ENCODE results near the gene PARP6. TPM values are rescaled to one million over a fixed set of nuclear protein-coding genes. Genes with fewer than 3 reads are reported as not detected.

Gene PARP6
- total and polyA plus RNA-seq, 2 donors (not counting 1 experiment from before 2014, with no cell fraction given), result 118 to 134 TPM

DNA sequence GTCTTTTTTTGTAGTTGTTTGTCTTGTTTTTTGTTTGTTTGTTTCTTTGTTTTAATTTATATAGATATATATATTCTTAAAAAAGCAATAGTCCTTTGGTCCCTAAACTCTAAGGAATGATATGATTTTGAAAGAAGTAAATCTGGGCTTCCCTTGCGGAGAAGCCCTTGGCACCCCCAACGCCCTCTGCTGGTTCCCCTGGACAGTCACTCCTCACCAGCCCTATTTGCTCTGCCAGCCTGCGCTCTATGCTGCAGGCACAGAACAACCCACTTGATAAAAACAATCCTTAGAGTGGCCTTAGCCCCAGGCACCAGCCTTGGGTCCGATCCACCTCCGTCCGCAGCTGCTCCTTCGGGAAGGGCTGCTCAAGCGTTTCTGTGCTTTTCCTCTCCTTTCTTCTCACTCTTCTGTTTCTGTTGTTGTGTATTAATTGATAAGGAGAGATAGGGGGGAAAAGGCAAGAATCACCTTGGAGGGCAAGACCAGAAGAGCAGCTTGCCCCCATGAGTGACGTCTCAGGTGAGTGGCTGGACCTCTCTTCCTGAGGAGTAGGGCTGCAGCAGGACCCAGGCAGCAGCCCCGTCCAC is 13.7 kb upstream of the PARP6 start:
- H3K9me3 ChIP-seq (ENCODE audit: control extremely low read depth in 1 of 3, control insufficient read depth in 2 of 3, insufficient read depth in 1 of 3, low read length in 2 of 3), result no peaks in the 10 kb centered on the region
- no peak overlapping the region for H3K4me3 ChIP-seq (ENCODE audit: control extremely low read depth in 1 of 5, extremely low read depth in 1 of 5, insufficient read depth in 1 of 5, low read depth in 2 of 5, low read length in 4 of 5)
- Mint-ChIP-seq H3K4me1 (no peaks in the 10 kb centered on the region), H3K27me3 (no peaks in the 10 kb centered on the region), H3K4me3 (no peak overlapping the region), H3K9me3 (ENCODE audit: insufficient read depth) (no peaks in the 10 kb centered on the region), H3K27ac (no peak overlapping the region)
- no peaks in the 10 kb centered on the region for H3K36me3 ChIP-seq (replicated peaks in 1 of 2; ENCODE audit: control extremely low read depth in 1 of 2, control insufficient read depth in 1 of 2, extremely low read depth in 1 of 2, insufficient read depth in 2 of 2, low read length in 1 of 2)
- H4K20me1 ChIP-seq (ENCODE audit: control insufficient read depth, insufficient read depth, low read length, poor library complexity, severe bottlenecking), result no peaks in the 10 kb centered on the region
- intact Hi-C loops (cut with micrococcal nuclease), result no loop called here
- peak; percentile 58 for ATAC-seq (ENCODE audit: low read depth)
- peak; percentile 61 for DNase-seq
- H3K79me2 ChIP-seq (ENCODE audit: control insufficient read depth, insufficient read depth, low read length), result no peaks in the 10 kb centered on the region
- H3K27me3 ChIP-seq (replicated peaks in 1 of 4; ENCODE audit: control extremely low read depth in 1 of 4, control insufficient read depth in 3 of 4, insufficient read depth in 4 of 4, low read length in 3 of 4), result no peaks in the 10 kb centered on the region
- CTCF ChIA-PET, result interaction anchor here (0.9 to 8.5 kb wide), 6 partner anchors 11 to 89 kb away, joined by 3 to 137 read pairs (median 5); partner anchors contain the start of gene GRAMD2A
- 70% methylated on average over 4 of the region's 10 CpGs for WGBS (ENCODE audit: insufficient coverage)
- H3K9ac ChIP-seq (ENCODE audit: low read length), result no peak overlapping the region
- H2AFZ ChIP-seq (ENCODE audit: insufficient read depth, low read depth, low read length, poor library complexity, severe bottlenecking), result no peak overlapping the region
- no peak overlapping the region for H3K27ac ChIP-seq (ENCODE audit: low read length in 2 of 2)
- H3K4me1 ChIP-seq (ENCODE audit: control insufficient read depth in 2 of 2, insufficient read depth in 2 of 2, low read length in 2 of 2), result no peaks in the 10 kb centered on the region
- no peak overlapping the region for H3K4me2 ChIP-seq (replicated peaks; ENCODE audit: low read depth, low read length, poor library complexity, severe bottlenecking)
- POLR2A ChIA-PET, result interaction anchor here (0.6 kb wide), 1 partner anchor 59 kb away, joined by 3 read pairs; no protein-coding TSS in a partner anchor
- TF ChIP-seq, protein P1, sequence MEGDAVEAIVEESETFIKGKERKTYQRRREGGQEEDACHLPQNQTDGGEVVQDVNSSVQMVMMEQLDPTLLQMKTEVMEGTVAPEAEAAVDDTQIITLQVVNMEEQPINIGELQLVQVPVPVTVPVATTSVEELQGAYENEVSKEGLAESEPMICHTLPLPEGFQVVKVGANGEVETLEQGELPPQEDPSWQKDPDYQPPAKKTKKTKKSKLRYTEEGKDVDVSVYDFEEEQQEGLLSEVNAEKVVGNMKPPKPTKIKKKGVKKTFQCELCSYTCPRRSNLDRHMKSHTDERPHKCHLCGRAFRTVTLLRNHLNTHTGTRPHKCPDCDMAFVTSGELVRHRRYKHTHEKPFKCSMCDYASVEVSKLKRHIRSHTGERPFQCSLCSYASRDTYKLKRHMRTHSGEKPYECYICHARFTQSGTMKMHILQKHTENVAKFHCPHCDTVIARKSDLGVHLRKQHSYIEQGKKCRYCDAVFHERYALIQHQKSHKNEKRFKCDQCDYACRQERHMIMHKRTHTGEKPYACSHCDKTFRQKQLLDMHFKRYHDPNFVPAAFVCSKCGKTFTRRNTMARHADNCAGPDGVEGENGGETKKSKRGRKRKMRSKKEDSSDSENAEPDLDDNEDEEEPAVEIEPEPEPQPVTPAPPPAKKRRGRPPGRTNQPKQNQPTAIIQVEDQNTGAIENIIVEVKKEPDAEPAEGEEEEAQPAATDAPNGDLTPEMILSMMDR (IDR thresholded peaks at IDR 0.05), result peak; percentile 76
- no peak for TF ChIP-seq EZH2 (IDR thresholded peaks at IDR 0.05; ENCODE audit: borderline replicate concordance, insufficient read depth, low read depth, low read length, poor library complexity, severe bottlenecking)

DNA sequence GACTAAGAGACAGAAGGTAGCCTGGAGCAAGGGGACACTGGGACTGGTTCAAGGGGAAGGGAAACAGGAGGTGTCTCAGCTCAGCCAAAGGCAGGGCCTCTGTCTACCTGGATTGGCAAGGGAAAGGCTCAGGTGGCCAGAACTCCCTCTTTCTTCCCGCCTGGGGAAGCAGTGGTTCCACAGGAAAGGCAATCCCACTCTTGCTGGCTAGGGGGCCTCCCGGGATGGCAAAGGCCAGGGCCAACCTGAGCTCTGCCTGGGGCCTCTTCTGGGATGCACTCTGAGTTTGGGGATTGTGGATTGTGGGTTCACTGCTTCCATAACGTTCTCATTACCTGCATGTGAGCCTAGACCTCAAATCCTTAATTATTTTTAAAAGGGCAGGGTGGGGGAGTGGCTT is 13.0 kb upstream of the PARP6 start:
- intact Hi-C loops (cut with micrococcal nuclease), result no loop called here
- Histone ChIP-seq H3K27me3 (replicated peaks in 1 of 4; ENCODE audit: control extremely low read depth in 1 of 4, control insufficient read depth in 3 of 4, insufficient read depth in 4 of 4, low read length in 3 of 4) (no peaks in the 10 kb centered on the region), H3K36me3 (replicated peaks in 1 of 2; ENCODE audit: control extremely low read depth in 1 of 2, control insufficient read depth in 1 of 2, extremely low read depth in 1 of 2, insufficient read depth in 2 of 2, low read length in 1 of 2) (no peaks in the 10 kb centered on the region), H3K4me1 (ENCODE audit: control insufficient read depth in 2 of 2, insufficient read depth in 2 of 2, low read length in 2 of 2) (no peaks in the 10 kb centered on the region), H3K4me3 (ENCODE audit: control extremely low read depth in 1 of 5, extremely low read depth in 1 of 5, insufficient read depth in 1 of 5, low read depth in 2 of 5, low read length in 4 of 5) (no peak overlapping the region), H2AFZ (ENCODE audit: insufficient read depth, low read depth, low read length, poor library complexity, severe bottlenecking) (no peak overlapping the region), H3K79me2 (ENCODE audit: control insufficient read depth, insufficient read depth, low read length) (no peaks in the 10 kb centered on the region), H3K9ac (ENCODE audit: low read length) (no peak overlapping the region), H3K4me2 (replicated peaks; ENCODE audit: low read depth, low read length, poor library complexity, severe bottlenecking) (no peak overlapping the region), H4K20me1 (ENCODE audit: control insufficient read depth, insufficient read depth, low read length, poor library complexity, severe bottlenecking) (no peaks in the 10 kb centered on the region), H3K9me3 (ENCODE audit: control extremely low read depth in 1 of 3, control insufficient read depth in 2 of 3, insufficient read depth in 1 of 3, low read length in 2 of 3) (no peaks in the 10 kb centered on the region), H3K27ac (ENCODE audit: low read length in 2 of 2) (no peak overlapping the region)
- no peak for TF ChIP-seq EZH2 (IDR thresholded peaks at IDR 0.05; ENCODE audit: borderline replicate concordance, insufficient read depth, low read depth, low read length, poor library complexity, severe bottlenecking)
- TF ChIP-seq, protein P1 (IDR thresholded peaks at IDR 0.05), result no peak
- ChIA-PET CTCF (interaction anchor here (1.0 to 8.5 kb wide), 4 partner anchors 11 to 88 kb away, joined by 4 to 137 read pairs (median 5); partner anchors contain the start of gene GRAMD2A), POLR2A (interaction anchor here (0.6 kb wide), 1 partner anchor 58 kb away, joined by 3 read pairs; no protein-coding TSS in a partner anchor)
- no peak for DNase-seq
- ATAC-seq (ENCODE audit: low read depth), result no peak
- Mint-ChIP-seq H3K4me1 (no peaks in the 10 kb centered on the region), H3K9me3 (ENCODE audit: insufficient read depth) (no peaks in the 10 kb centered on the region), H3K27ac (no peak overlapping the region), H3K4me3 (no peak overlapping the region), H3K27me3 (no peaks in the 10 kb centered on the region)
- 100% methylated on average over 1 of the region's 3 CpGs for WGBS (ENCODE audit: insufficient coverage)

Data from B cell (primary cell).